ENCODE measurements around the gene TBCK. TPM values are rescaled to one million over a fixed set of nuclear protein-coding genes. Genes with fewer than 3 reads are reported as not detected.

The TBCK gene
- total RNA-seq, 1 donor from 2014 or later: 81.4 TPM

DNA sequence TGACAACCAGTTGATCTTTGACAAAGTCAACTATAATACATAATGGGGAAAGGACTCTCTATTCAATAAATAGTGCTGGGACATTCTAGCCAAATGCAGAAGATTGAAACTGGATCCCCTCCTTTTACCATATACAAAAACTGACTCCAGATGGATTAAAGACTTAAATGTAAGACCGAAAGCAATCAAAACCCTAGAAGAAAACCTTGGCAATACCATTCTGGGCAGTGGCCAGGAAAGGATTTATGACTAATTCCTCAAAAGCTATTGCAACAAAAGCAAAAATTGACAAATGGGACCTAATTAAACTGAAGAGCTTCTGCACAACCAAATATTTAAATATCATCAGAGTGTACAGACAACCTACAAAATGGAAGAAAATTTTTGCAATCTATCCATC is 235.6 kb downstream of the TBCK start:
- Mint-ChIP-seq H3K36me3 (ENCODE audit: unreplicated experiment) (peaks cover 29% of the 10 kb centered on the region), H3K4me3 (ENCODE audit: unreplicated experiment) (no peak overlapping the region), H3K27me3 (ENCODE audit: unreplicated experiment) (no peaks in the 10 kb centered on the region), H3K9me3 (ENCODE audit: unreplicated experiment) (peaks cover 4% of the 10 kb centered on the region), H3K27ac (ENCODE audit: unreplicated experiment) (no peak overlapping the region), H3K4me1 (ENCODE audit: low read depth, unreplicated experiment) (no peaks in the 10 kb centered on the region)
- TF ChIP-seq, protein P1, sequence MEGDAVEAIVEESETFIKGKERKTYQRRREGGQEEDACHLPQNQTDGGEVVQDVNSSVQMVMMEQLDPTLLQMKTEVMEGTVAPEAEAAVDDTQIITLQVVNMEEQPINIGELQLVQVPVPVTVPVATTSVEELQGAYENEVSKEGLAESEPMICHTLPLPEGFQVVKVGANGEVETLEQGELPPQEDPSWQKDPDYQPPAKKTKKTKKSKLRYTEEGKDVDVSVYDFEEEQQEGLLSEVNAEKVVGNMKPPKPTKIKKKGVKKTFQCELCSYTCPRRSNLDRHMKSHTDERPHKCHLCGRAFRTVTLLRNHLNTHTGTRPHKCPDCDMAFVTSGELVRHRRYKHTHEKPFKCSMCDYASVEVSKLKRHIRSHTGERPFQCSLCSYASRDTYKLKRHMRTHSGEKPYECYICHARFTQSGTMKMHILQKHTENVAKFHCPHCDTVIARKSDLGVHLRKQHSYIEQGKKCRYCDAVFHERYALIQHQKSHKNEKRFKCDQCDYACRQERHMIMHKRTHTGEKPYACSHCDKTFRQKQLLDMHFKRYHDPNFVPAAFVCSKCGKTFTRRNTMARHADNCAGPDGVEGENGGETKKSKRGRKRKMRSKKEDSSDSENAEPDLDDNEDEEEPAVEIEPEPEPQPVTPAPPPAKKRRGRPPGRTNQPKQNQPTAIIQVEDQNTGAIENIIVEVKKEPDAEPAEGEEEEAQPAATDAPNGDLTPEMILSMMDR (IDR thresholded peaks at IDR 0.05; ENCODE audit: partially characterized antibody, unreplicated experiment): no peak
- DNase-seq: no peak

DNA sequence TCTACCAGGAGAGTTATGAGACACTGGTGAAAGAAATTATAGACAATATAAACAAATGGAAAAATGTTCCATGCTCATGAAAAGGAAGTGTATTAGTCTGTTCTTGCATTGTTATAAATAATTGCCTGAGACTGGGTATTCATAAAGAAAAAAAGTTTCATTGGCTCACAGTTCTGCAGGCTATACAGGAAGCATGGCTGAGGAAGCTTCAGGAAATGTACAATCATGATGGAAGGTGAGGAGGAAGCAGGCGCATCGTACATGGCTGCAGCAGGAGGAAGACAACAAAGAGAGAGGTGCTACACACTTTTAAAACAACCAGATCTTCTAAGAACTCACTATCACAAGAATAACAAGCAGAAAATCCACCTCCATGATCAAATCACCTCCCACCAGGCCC is 236.4 kb downstream of the TBCK start:
- H3K4me3 Mint-ChIP-seq (ENCODE audit: unreplicated experiment): no peak overlapping the region
- no peak for DNase-seq
- peaks cover 29% of the 10 kb centered on the region for H3K36me3 Mint-ChIP-seq (ENCODE audit: unreplicated experiment)
- H3K27me3 Mint-ChIP-seq (ENCODE audit: unreplicated experiment): no peaks in the 10 kb centered on the region
- no peaks in the 10 kb centered on the region for H3K4me1 Mint-ChIP-seq (ENCODE audit: low read depth, unreplicated experiment)
- peaks cover 4% of the 10 kb centered on the region for H3K9me3 Mint-ChIP-seq (ENCODE audit: unreplicated experiment)
- TF ChIP-seq, protein P1 (IDR thresholded peaks at IDR 0.05; ENCODE audit: partially characterized antibody, unreplicated experiment): no peak
- H3K27ac Mint-ChIP-seq (ENCODE audit: unreplicated experiment): no peak overlapping the region

DNA sequence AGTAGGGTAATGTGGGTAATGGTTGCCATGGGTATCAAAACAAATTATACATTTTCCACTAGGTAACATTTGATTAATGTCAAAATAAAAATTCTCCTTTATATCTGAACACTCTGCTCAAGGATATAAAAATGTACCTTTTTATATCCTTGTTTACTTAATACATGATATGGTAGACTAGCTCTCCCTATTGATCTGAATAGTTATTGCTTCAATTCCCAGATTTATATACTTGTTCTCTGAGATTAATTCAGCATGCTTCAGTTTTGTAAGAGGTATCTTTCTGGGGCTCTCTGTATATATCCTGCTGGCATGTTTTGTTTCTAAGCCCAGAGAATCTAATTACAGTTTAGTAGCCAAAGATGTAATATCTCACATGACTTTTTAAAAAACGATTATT is 251.0 kb downstream of the TBCK start:
- Mint-ChIP-seq H3K27me3 (ENCODE audit: unreplicated experiment) (no peaks in the 10 kb centered on the region), H3K27ac (ENCODE audit: unreplicated experiment) (no peak overlapping the region)

DNA sequence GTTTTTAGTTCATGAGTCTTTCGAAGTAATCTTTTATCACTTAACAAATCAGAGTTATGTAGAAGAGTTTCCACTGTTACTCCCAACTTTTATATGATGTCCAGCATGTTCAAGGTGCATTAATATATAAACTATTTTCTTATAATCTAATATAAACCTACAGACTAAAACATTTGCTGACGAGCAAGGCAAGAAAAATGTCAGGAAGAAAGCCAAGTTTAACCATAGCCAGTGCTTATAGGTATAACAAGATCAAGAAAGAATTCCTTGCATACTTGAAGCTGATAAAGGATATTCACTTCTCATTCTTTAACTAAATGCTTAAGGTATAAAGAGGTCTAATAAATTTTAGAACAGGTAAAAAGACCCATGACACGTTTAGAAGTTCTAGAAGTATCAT is 253.0 kb downstream of the TBCK start:
- TF ChIP-seq, protein P1 (IDR thresholded peaks at IDR 0.05; ENCODE audit: partially characterized antibody, unreplicated experiment): no peak
- no peak for DNase-seq
- Mint-ChIP-seq H3K4me3 (ENCODE audit: unreplicated experiment) (no peak overlapping the region), H3K9me3 (ENCODE audit: unreplicated experiment) (no peaks in the 10 kb centered on the region), H3K27me3 (ENCODE audit: unreplicated experiment) (peaks cover 1% of the 10 kb centered on the region), H3K4me1 (ENCODE audit: low read depth, unreplicated experiment) (no peaks in the 10 kb centered on the region), H3K36me3 (ENCODE audit: unreplicated experiment) (no peaks in the 10 kb centered on the region), H3K27ac (ENCODE audit: unreplicated experiment) (no peak overlapping the region)

More for the DNA sequence above, 251.0 kb downstream of the TBCK start:
- H3K4me1 Mint-ChIP-seq (ENCODE audit: low read depth, unreplicated experiment): no peaks in the 10 kb centered on the region
- H3K9me3 Mint-ChIP-seq (ENCODE audit: unreplicated experiment): no peaks in the 10 kb centered on the region
- TF ChIP-seq, protein P1 (IDR thresholded peaks at IDR 0.05; ENCODE audit: partially characterized antibody, unreplicated experiment): no peak
- no peak for DNase-seq
- no peaks in the 10 kb centered on the region for H3K36me3 Mint-ChIP-seq (ENCODE audit: unreplicated experiment)
- H3K4me3 Mint-ChIP-seq (ENCODE audit: unreplicated experiment): no peak overlapping the region

DNA sequence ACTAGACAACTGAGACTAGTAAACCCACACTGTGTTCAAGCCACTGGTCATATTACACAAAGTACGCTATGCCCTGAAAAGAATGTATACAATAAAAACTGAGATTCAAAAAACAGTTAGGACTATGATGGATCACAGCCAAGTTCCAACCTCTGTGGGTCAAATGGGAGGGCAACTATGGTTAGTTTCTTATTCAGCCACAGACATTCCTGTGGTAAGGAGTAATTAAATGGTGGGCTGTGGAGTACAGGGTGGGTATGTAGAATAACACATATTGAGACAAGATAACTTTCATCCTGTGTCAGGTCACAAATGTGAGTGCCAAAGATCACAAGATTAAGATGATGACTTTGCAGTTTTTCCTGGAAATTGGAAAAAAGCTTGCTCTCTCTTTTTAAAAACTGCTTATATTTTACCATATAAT is 253.5 kb downstream of the TBCK start:
- Mint-ChIP-seq H3K4me3 (ENCODE audit: unreplicated experiment) (no peak overlapping the region), H3K27me3 (ENCODE audit: unreplicated experiment) (peaks cover 1% of the 10 kb centered on the region), H3K27ac (ENCODE audit: unreplicated experiment) (no peak overlapping the region), H3K4me1 (ENCODE audit: low read depth, unreplicated experiment) (no peaks in the 10 kb centered on the region), H3K36me3 (ENCODE audit: unreplicated experiment) (no peaks in the 10 kb centered on the region), H3K9me3 (ENCODE audit: unreplicated experiment) (no peaks in the 10 kb centered on the region)
- TF ChIP-seq, protein P1 (IDR thresholded peaks at IDR 0.05; ENCODE audit: partially characterized antibody, unreplicated experiment): no peak
- no peak for DNase-seq

Data from glutamatergic neuron (in vitro differentiated cells).